NCI-H345 treated with DMSO at 0.1 percent for 48 hours (cell line): ENCODE results near the gene NFATC2.

Source experiments
- DNase-seq: peaks from one replicate; lab custom pipeline; 2025; ENCODE audit not compliant: unreplicated experiment; lab: John Stamatoyannopoulos, UW

NFATC2 gene

DNA sequence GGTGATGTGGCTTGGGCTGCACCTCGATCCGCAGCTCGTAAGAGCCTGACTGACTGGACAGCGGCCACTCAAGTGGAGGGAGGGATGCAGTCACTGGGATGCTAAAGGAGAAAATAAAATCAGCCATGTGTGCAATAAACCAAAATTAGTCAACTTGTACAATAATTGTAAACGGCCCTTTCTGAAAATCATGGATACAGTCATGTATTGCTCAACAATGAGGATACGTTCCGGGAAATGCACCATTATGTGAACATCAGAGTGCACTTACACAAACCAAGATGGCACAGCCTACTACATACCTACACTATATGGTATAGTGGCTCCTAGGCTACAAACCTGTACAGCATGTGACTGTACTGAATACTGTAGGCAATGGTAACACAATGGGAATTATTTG lies 25.7 kb downstream of the NFATC2 start:
- no peak for DNase-seq

GRCh38 chr20:51514836-51515235 lies 27.7 kb downstream of the NFATC2 start:
- no peak for DNase-seq

GRCh38 chr20:51514249-51514648 lies 28.3 kb downstream of the NFATC2 start:
- DNase-seq: no peak

DNA sequence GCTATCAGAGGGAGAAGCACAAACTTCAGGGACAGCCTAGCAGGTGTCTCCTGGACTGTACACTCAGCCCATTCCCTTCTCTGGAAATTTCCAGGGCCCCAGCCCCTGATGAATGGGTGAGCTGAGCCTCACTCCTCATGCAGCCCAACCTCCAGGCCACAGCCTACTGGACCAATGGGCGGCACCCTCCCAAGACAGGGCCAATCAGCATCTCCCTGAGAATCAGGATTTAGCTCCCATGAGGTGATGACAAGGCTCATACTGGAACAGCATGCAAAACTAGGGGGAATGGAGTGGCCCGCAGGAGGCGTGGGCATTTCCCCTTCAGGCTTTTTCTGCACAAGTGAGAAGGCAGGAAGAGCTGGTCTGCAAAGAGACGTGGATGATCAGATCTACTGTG lies 29.0 kb downstream of the NFATC2 start:
- no peak for DNase-seq

DNA sequence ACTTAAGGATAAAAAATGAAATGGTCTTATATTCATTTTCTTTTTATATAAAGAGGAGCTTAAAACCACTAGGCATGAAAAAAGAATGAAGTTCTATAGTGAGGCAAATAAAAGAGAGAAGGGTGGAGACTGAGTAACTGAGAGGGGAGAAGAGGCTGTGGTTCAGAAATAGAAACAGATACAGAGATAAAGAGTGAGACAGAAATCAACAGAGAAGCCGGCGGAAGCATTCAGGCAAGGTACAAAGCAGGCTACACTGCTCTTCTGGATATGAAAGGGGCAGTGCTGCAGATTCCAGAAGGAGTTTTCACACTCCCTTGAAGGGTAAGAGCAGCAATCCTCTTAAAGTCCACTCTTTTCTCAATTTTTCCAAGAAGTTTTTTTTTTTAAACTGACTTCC lies 29.9 kb downstream of the NFATC2 start:
- no peak for DNase-seq

DNA sequence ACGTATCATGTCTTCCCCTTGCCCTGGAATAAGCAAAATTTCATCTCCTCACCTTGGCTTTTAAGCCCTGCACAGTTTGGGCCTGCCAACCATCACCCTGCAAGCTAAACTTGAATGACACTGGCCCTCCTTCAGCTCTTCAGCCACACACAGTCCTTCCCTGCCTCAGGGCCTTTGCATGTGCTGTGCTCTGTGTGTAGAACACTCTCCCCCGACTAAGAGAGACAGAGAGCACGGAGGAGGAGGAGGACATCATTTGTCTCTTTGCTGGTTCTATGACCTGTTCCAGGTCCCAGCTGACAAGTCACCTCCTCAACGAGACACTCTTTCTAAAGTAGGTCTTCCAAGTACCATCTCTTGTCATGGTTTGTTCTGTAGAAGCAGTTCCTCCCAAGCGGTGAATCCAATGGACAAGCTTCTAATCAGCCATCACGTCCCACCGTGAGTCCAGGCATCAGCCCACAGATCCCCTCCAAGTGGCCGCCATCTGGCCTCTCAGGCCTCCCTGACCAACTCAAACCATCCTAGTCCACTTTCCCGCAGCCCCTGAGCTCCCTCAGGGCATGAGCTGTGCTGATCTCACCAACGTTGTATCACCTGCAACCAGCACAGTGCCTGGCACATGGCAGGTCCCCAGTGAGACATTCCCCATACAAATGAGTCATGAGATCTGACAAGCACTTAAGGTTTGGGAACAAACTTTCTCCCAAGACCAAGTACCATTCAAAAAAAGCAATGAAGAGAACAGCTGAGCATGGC lies 30.5 kb downstream of the NFATC2 start:
- DNase-seq: no peak

GRCh38 chr20:51510936-51511605 lies 31.4 kb downstream of the NFATC2 start:
- no peak for DNase-seq

DNA sequence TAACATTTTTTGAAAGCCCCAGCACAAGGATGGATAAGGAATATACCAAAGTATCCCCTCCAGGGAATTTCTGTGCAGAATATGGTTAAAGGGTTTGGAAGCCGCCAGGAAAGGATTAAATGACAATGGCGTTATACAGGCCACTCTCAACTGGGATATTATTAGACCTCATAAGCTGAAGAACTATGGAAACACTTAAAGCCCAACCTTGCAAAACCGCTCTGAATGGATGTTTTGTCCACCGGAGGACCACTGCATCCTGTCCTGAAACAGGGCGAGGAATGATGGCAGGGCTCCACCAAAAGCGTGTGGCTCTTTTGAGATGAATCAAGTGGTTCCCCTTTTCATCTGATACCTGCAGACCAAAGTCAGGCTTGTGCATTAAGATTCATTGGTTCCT lies 32.4 kb downstream of the NFATC2 start:
- no peak for DNase-seq

DNA sequence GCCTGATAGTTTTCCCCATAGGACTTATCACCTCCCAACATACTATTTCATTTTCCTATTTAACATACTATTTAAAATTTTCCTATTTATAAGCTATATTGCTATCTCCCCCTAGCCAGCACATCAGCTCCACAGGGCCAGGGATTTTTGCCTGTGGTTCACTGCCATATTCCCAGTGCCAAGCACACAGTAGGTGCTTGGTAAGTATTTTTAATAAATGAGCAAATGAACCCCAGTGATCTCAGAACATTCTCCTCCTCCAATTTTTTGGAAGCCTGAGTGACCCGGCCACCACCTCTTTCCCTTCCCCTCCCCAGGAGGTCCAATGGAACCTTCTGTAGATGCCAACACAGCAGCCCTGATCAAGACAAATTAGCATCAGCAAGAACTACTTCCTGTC lies 33.3 kb downstream of the NFATC2 start:
- no peak for DNase-seq

DNA sequence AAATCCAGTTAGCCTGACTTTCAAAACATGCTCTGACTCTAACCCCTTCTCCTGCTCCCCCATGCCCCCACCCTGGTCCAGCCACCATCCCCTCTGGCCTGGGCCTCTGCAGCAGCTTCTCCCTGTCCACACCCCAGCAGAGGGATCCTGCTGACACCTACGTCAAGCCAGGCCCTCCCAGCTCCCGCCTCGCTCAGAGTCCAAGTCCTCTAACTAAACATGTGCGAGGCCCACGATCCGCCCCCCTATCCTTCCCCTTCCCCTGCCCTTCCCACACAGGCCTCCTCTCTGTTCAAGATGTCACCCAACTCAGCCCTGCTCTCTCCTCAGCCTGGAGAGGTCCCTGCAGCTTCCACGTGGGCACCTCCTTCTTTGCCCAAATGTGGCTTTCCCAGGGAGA lies 33.7 kb downstream of the NFATC2 start:
- DNase-seq: no peak

DNA sequence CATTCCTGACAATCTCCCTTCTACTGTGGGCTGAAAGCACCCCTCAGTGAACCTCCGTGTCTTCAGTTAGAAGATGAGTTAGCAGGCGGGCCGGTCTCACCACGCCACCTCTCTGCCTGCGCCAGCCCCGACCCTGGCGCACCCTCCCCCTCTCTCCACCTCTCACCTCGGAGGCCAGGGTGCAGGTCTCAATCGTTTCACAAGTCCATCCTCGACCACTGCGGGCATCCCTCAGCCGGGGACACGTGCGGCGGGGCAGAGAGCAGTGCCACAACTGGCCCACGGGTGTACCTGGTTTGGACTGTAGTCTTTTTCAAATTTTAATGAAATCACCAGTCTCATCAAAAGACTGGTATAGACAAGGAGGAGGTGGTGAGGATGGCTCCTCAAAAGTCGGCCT lies 34.4 kb downstream of the NFATC2 start:
- DNase-seq: no peak

GRCh38 chr20:51507216-51508036 lies 35.1 kb downstream of the NFATC2 start:
- DNase-seq: no peak

- no peak for DNase-seq
Measured at GRCh38 chr20:51506527-51507215, 35.8 kb downstream of the NFATC2 start.

DNA sequence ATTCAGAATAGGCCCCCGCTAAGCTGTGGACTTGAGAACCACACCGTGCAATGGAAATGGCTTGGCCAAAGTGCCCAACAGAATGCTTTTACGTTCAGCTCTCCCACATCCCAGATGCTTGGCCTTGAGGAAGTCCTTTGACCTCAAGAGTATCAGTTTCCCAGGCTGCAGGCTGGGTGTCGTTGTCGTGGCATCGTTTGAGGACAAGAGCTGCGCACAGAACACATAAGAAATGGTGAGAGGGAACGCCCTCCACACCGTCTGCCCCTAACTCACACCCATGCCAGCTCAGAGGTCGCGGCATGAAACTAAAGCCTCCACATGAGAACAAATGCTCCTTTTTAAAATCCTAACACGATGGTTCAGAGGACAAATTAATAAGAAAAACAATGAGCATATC lies 37.0 kb downstream of the NFATC2 start:
- no peak for DNase-seq

DNA sequence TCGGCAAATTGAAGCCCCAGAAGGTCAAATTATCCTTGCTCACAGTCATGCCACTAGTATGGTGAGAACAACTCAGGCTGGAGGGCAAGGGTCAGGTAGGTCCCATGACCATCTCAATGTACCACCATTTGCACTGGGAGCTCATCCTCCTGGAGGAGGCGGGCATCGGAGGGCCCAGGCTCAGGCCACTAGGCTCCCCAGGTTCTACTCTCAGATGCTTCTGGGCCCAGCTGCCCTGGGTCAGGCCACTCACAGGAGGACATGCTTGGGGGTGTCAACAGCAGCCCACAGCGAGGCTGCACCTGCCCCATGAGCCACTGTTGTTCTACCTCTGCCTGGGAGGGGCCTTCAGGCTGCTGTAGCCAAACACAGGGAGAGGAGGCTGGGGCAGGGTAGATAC lies 39.1 kb downstream of the NFATC2 start:
- no peak for DNase-seq

GRCh38 chr20:51500936-51501335 lies 41.6 kb downstream of the NFATC2 start:
- DNase-seq: no peak

DNA sequence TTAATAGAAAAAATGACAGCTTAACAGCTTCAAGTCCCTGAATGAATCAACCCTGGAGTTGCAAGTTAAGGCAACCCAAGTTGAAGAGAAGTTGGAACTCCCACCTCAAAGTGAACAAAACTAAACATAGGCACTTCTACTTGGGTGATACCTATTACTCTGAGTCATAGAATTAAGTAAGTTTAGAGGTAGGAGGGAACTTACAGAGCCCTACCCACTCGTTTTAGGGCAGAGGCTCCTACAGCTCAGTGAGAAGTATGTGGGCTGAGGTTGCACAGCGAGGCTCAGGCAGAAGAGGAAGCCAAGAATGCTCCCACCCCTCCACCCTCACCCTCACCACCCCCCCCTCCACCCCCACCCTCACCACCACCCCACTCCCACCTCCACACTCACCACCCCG lies 42.2 kb downstream of the NFATC2 start:
- no peak for DNase-seq

- DNase-seq: no peak
Measured at GRCh38 chr20:51498765-51499540, 43.6 kb downstream of the NFATC2 start.

DNA sequence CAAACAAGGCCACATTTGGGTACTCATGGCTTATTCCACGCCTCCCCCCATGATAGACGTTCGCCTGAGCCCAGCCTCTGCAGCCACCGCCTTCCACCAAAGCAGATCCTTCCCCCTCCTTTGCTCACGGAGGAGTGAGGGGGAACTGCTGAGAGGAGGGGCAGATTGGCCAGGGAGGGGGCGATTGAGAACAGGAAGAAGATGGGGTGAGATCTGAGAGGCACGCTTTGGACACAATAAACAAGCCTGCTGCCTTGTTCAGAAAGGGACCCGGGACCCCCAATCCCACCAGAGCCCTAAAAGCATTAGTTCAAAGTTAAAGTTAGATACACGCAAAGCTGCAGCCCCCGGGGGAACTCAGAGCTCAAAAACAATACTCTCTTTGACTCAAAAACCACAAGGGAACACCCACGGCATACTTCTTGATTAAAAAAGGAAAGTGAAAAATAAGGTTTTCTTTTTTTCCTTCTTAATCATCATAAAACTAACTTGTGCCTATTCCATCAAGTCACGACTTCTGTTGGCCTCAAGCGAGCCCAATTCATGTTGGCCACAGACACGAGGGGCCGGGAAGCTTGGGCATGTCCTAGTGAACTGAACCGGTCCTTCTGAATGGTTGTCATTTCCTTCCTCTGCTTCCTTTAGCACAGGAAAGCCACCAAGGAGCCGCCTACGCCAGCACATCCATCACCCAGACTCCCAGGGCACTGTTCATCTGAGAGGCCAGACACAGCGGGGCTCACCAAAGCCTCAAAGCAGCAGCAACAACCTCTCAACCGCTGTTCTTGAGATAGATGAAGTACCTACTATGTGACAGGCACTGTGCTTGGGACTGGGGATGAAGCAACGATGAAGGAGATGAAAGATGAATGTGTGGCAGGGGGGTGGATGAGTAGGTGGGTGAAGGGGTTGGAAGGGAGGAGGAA lies 44.7 kb downstream of the NFATC2 start:
- DNase-seq: no peak

DNA sequence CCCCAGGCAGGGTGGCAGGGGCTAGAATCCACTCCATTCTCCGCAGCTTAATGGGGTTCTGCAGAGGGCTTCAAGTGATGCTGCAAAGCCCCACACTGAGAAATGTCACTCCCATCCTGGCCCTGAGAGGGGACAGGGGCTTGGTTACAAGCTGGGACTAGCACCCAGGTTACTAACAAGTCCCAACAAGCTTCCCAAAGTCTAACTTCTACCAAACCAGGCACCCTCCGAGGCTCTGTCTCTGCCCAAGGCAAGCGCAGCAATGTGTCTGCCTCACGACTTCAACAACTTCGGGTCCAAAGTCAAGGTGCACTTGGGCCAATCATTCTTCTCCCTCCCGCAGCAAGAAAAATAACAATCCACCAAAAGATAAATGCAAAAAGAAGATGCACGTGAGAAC lies 45.6 kb downstream of the NFATC2 start:
- no peak for DNase-seq
